HG02623 (cell line): ENCODE data around the gene CLOCK.

Source experiments
- ATAC-seq: cut with Tn5 transposase; IDR thresholded peaks from one replicate; pipeline ENCODE4 v1.9.1; 2021; ENCODE audit warnings: moderate library complexity; ENCODE audit not compliant: unreplicated experiment

CLOCK gene

DNA sequence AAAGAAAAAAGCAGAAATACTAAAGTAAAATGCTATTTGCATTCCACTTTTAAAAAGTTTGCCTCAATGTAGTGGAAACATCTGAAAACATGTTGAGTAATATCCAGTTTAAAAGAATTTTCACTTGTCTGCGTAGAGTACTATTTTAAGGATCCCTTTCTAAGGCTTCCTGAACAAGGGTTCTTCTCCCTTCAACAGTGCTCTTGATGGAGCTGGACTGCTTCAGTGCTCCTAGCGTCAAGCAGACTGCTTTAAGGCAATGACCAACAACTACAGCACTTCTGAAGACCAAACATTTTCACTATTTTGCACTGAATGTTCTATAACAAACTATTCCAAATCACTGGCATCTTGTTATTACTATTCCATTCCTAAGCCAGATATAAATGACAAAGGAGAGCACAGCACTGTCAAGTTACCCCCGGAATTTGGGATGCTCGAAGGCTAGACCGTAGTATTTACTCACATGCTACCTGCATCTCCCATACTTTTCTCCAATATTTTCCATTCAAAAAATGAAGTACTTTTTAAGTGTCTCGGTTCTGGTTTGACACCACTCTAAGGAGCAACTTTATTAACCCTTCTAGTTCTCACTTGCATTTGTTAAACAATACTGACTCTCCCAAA lies 114.9 kb downstream of the CLOCK start:
- ATAC-seq = no peak

DNA sequence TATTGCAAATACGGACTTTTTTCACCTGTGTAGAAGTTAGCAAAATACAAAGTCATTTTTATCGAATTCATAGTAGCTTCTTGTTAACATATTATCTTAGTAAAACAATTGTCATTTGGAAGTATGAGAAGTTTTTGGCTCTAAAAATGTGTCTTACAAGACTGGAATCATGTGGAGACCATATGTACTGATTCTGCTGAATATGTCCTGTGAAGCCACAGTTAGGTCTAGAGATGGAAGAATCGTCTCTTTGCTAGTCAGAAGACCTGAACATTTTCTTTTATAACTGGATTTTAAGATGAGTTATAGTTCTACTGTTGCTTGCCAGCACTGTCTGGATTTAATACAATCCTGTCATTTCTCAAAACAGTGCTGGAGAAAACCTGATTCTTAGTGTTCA lies 121.9 kb downstream of the CLOCK start:
- ATAC-seq = no peak

DNA sequence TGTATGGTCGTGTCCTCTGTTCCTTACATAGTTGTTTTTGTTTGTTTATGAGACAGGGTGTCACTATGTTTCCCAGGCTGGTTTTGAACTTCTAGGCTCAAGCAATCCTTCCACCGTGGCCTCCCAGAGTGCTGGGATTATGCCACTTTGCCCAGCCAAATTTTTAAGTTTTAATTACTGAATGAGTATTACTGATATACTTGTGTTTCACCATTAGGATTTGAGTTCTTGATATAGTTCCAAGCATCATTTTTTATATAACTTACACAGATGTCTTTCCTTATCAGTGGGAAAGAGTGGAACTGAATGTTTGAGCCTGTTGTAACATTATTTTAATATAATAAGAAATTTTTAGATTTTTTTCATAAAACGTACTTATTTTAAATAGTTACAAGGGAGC lies 130.5 kb downstream of the CLOCK start:
- ATAC-seq = no peak

DNA sequence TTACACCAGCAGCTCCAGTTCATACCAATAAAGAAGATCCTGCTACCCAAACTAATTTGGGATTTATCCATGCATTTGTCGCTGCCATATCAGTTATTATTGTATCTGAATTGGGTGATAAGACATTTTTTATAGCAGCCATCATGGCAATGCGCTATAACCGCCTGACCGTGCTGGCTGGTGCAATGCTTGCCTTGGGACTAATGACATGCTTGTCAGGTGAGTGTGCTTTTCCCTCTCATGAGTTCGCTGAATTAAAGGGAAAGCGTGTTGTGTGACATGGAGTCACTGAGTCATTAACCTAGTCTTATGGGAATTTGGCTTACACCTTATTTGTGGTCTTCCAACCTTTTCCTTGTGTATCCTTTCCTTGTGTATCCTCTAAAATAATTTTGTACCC lies 135.1 kb downstream of the CLOCK start:
- ATAC-seq = no peak

DNA sequence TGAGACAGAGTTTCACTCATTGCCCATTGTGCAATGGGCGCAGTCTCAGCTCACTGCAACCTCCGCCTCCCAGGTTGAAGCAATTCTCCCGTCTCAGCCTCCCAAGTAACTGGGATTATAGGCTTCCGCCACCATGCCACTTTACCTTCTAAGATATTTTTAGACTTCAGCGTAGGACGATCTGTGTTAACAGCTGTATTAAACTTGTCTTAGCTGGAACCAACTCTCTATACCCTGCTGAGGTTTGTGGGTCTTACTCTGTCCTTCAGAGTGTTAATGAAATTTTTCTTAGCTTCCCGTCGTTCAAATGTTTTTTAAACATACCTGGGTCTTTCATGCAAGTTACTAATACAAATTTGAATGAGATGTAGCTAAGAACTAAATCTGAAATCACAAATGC lies 136.3 kb downstream of the CLOCK start:
- ATAC-seq = no peak

DNA sequence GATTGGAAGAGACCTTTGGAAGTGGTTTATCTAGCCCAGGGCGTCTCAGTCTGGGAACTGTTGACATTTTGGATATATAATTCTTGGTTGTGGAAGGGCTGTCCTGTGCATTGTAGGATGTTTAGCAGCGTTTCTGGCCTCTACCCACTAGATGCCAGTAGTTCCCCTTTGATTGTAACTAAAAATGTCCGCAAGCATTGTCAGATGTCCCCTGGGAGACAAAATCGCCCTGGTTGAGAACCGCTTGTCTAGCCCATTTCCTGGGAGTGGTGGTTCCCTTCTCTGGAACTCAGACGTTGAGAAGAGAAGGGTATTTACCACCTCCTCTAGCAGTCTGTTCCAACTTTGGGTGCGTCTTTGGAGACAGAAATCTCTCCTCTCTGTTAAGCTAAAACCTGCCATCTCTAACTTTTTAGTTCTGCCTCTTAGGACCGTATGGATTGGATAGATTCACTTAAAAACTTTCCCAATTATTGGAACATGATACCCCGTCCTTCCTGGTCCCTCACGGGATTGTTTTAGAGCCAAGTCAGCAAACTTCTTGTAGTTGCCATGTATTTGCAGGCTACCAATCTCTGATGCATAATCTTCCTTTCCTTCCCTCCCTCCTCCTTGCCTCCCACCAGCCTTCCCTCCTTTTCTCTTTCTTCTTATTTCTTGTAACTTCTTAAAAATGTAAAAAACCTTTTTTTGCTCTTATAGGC lies 137.1 kb downstream of the CLOCK start:
- peak; percentile 70 for ATAC-seq

DNA sequence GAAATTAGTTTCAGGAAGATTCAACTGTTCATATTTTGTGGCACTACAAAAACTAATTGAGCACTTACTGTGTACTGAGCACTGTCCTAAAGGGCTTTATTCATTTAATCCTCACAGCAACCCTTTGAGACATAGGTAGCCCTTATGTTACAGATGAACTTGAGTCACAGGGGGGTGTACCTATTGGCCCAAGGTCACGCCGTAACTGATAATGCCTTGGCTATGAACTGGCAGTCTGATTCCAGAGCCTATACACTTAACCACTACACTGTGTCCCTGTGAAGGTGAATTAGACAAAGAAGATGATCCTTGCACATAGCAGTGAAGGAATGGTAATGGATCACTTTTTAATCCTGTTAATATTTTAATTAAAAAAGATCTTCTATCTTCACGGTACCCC lies 138.9 kb downstream of the CLOCK start:
- ATAC-seq = no peak

DNA sequence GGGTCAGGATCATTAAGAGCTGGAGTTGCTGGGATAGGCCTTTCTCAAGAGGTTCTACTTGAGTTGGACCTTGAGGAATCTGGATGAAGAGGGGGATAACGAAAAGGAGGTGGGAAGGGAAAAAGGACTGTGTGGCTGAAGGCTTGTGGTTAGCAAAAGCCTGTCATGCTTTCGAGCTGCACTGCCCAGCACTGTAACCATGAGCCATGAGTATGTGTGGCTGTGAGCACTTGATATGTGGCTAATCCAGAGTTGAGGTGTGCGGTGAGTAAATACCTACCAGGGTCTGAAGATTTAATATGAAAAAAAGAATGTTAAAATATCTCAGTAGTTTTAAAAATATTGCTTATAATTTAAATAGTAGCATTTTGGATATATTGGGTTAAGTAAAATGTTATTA lies 139.6 kb downstream of the CLOCK start:
- no peak for ATAC-seq

DNA sequence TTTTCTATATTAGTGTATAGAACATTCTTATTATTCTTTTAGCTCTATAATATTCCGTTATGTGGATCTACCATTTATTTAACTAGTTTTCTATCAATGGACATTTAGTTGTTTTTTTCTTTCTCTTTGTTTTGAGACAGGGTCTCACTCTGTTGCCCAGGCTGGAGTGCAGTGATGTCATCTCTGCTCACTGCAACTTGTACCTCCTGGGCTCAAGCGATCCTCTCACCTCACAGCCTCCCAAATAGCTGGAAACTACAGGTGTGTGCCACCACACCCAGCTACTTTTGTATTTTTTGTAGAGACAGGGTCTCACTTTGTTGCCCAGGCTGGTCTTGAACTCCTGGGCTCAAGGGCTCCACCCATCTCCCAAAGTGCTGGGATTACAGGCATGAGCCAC lies 140.2 kb downstream of the CLOCK start:
- ATAC-seq = no peak

DNA sequence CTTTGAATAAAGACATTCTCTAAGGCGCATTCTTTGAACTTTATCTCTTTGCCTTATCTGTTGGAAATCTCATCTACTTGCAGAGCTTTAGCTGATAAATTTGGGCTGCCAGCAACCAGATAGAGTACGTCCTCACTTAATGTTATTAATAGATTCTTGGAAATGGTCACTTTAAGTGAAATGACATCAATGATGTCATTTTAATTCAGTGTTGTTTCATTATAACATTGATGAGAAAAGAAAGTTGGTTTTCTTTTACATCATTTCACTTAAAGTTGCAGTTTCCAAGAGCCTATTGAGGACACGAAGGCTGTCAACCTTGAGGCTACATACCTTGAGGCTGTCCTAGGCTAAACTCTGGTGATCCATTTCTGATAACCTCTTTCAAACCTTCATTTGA lies 141.6 kb downstream of the CLOCK start:
- ATAC-seq = no peak

DNA sequence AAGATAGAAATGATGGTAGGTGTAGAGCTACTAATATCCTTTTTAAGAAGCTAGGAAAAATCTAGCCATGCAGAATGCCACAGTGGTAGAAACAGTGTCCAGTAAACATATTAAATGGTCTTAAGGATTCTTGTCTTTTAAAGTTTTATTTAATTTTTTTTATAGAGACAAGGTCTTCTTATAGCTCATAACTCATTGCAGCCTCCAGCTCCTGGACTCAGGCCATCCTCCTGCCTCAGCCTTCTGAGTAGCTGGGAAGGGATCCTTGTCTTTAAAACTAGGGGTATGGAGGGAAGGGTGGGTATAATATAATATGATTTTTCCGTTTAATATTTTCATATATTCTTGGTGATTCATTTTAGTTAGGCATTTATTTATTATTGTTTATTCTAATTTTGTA lies 147.1 kb downstream of the CLOCK start:
- no peak for ATAC-seq

DNA sequence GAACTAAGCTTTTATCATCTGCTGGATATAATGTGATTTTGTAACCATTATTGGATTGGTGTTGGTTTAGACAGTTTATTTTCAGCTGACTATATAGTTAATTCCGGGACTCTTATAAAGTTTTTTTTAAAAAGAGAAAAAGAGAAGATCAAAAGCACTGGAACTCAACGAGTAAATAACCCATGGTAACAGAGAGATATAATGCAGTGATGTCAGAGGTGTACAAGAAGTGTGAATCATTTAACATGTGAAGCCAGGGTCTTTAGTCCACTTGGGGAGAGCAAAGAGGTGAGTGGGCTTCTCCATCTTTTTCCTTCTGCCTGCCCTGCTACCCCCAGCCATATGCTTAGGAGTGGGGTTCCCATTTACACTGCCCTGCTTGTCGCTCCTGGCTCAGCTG lies 147.7 kb downstream of the CLOCK start:
- ATAC-seq = no peak

DNA sequence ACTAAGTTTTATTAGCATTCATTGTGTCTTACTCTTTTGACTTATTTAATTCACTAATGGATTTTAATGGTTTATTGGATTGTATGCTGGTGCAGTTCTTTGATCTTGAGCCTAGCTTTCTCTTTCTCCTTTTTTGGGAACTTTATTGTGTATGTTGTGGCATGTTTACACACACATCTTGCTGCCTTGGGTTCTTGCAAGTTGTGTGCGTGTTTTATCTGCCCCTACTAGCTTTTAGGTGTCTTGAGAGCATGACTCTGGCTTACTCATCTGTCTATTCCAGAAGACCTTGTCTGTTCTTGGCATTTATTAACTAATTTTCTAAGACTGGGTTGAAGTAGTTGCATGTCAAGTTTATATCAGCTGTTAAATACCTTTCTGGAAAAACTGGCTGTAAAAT lies 148.2 kb downstream of the CLOCK start:
- no peak for ATAC-seq

DNA sequence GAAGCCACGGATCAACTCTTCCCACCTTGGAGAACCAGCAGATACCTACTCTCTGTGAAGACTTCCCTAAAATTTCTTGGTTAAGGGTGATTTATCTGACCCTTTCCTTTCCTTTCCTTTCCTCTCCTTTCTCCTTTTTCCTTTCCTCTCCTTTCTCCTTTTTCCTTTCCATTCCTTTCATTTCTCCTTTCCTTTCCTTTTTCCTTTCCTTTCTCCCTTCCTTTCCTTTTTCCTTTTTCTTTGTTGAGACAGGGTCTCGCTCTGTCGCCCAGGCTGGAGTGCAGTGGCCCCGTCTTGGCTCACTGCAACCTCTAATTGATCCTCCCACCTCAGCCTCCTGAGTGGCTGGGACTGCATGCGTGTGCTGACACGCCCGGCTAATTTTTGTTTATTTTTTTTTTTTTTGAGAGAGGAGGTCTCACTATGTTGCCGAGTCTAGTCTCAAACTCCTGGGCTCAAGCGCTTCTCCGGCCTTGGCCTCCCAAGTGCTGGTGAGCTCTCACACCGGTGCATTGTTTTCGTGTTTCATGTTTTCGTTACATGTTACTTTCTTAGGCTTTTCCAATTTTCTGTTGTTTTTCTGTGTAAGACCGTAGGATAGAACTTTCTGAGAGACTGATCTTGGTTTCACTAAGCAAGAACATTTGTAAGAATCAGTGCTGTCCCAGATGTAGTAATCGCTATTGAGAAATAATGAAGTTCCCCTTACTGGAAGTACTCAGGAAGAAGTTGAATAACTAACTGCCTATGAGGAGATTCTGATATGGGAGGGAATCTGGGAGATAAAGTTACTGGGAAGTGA lies 149.0 kb downstream of the CLOCK start:
- ATAC-seq = no peak

DNA sequence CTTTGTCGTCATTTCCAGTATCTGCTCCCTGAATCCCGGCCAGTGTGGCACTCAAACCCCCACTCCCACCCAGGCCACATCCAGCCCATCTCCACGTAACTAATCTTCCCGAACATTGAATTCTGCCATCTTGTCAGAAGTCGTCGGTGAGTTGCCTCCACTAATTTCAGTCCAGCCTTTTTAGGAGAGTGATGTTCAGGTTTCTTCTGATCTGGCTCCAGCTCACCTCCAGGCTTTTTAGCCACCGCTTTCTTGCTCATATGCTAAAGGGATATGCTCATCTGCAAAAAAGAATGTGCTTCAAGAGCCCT lies 149.6 kb downstream of the CLOCK start:
- ATAC-seq = no peak

DNA sequence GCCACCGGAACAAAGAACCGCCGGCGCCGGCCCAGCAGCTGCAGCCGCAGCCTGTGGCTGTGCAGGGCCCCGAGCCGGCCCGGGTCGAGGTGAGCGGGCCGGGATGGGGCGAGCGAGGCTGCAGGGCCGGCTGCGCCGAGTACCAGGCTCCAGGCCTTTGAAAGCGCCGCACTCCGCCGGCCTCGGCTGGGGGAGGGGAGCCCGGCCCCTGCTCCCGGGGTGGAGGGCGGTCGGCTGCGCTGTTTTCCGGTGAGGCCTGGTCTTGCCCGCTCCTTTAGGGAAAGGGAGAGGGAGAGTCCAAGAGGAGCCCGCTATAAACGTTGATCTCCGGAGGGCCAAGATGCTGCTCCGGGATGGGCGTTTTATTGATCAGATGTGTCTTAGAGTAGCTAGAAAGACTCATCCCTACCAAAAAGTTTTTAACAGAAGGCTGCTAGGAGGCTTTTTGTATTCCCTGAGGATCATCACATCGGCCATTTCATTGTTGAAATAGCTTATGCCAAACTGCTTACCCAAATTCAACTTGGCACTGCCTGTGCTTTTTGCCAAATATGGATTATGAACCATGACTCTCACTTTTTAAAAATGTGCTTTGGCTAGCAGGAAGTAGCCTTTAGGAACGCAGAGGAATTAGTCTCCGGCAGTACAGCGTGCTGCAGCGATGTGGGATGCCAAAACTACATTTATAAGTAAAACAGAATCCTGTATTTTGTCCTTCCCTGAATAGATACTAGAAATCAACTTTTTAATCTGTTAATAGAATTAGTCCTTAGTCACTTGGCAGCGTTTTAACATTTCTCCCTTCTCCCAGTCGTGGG lies 150.2 kb downstream of the CLOCK start:
- ATAC-seq = peak; percentile 21

DNA sequence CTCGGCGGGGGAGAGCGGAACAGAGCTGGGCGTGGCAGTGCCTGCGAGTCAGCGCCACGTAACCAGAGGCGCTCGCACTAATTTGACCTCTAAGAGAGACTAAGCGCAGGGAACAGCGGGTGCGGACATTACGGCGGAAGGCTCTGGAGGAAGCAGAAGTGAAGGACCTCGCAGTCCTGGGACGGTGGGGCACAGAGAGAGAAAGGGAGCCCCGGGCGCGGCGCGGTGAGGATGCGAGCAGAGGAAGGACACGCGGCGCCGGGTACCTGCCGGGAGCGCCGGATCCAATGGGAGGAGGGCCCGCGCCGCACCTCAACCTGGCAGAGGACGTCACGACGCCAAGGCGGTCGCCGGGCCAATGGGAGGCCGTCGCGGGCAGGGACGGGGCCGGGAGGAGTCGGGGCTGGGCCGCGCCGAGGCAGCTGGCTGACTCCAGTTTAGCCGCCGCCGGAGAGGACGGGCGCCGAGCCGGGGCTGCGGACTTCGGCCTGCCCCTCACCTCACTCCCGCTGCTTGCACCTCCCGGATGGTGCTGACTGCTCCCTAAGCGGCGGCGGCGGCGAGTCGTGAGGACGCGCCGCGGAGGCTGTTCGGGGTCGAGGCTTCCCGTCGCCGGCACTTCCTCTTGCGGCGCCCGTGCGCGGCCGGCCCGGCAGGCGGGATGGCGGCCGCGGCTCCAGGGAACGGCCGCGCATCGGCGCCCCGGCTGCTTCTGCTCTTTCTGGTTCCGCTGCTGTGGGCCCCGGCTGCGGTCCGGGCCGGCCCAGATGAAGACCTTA lies 151.0 kb downstream of the CLOCK start, which contains the start of gene TMEM165:
Gene TMEM165 (plus strand): TSS at position 429 of the 779 bp plus-strand sequence. CDS start 233 bp downstream, at position 662.
- peak; percentile 93 for ATAC-seq

DNA sequence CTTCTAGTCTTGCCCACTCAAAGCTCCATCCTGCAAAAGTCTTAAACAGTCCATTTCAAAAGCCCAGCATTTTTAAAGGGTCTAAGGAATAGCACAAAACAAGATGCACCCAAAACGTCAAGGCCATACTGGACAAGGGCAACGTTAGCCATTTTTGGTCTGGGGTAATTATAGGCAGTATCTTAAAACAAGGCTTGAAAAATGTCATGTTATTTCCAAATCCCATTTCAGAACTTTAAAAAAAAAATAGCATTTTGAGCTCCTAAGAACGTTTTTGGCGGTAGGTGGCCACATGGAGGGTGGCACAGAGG lies 151.5 kb downstream of the CLOCK start:
- ATAC-seq = no peak

DNA sequence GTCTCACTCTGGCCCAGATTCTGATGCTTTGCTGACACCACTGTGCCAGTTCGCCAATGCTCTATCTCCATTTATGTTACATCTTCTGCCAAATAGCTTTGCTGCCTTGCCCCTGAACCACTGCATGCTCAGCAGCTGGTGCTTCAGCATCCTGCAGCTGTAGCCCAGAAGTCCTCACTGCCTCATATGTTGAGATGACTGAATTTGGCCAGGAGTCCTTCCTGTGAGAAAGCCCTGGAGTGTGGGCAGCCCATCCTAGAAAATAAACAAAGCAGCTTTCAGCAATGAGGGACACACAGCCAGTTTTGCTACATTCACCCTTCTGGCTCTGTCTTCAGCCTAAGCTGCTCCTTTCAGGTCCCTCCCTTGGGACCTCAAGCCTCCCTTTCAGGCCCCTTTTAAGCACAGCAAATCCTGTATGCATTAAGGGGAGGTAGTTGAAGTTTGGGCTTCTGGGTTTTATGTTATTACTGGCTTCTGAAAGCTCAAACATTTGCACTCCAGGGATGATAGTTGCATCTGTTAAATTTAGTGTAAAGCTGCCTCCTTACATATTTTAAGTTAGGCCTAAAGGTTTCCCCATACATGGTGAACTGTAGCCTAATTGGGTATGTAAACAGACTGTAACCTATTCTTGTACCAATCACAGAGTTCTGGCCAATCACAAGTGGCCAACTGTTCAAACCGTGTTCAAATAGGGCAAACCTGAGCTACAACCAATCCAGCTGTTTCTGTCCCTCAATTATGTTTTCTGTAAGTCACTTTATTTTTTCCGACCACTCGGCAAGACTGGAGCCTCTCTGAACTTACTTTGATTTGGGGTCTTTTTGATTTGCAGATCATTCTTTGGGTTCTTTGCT lies 153.0 kb downstream of the CLOCK start:
- ATAC-seq = no peak

DNA sequence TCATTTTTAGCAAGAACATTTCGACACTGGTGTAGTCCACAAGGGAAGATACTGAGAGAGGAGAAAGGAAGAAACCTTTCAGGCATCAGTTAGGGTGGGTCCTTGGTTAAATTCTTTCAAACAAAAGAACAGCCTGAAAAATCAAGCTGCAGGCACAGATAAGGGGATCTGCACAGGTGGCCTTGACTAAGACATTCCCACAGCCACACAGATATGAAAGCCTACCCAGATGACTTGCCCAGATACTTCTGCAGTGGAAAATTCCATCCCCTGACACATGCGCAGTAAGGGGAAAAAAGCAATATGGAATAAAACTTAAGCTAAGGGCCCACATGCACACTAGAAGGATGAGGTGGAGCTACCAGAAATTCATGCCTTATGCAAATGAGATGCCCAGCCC lies 159.9 kb downstream of the CLOCK start:
- ATAC-seq = no peak
